Stimulated activated naive B cell treated with anti-CD40 and anti-IgM and Interleukin-4, amounts not matched to agents 10 μg/mL and 1 μg/mL and 100 μg/mL, for 72 hours (primary cell): Measurements from ENCODE around the gene IL20RA.
"Not testable (repeated sequence)": the region's sequence is repeated elsewhere in the genome, so short reads cannot be mapped to it uniquely, and the experiment has no call there.

Experiments used
- ATAC-seq, 2 donors: fragments of 150-1000 bp; cut with Tn5 transposase; replicated peaks; 2 replicates each; pipeline ENCODE4 v1.10.0; 2021; ENCODE audit warnings: moderate library complexity in 1 of 2
- DNase-seq: peaks from one replicate; pipeline ENCODE4 v3.0.0; 2021
- H3K27ac Mint-ChIP-seq: one replicate; pipeline ENCODE4 v1.8.0; 2022; ENCODE audit warnings: mild to moderate bottlenecking, mixed read lengths
- H3K27me3 Mint-ChIP-seq, 2 donors: one replicate each; pipeline ENCODE4 v1.8.0; 2022; ENCODE audit warnings: mixed read lengths in 2 of 2
- H3K36me3 Mint-ChIP-seq, 2 donors: one replicate each; pipeline ENCODE4 v1.8.0; 2022; ENCODE audit warnings: mixed read lengths in 2 of 2, mild to moderate bottlenecking in 1 of 2
- H3K4me1 Mint-ChIP-seq, 2 donors: one replicate each; pipeline ENCODE4 v1.8.0; 2022; ENCODE audit warnings: mixed read lengths in 2 of 2, mild to moderate bottlenecking in 1 of 2
- H3K4me3 Mint-ChIP-seq, 2 donors: one replicate each; pipeline ENCODE4 v1.8.0; 2022; ENCODE audit warnings: mild to moderate bottlenecking in 2 of 2, mixed read lengths in 2 of 2, moderate library complexity in 1 of 2
- H3K9me3 Mint-ChIP-seq, 2 donors: one replicate each; pipeline ENCODE4 v1.8.0; 2022; ENCODE audit warnings: mixed read lengths in 2 of 2, mild to moderate bottlenecking in 1 of 2

The IL20RA gene

GRCh38 chr6:136963259-136963658 lies 81.5 kb downstream of the IL20RA start:
- DNase-seq (no peak), ATAC-seq (no peak)
- H3K36me3 Mint-ChIP-seq = no peaks in the 10 kb centered on the region
- H3K27ac Mint-ChIP-seq = no peak overlapping the region
- H3K27me3 Mint-ChIP-seq = peaks cover 5 to 7% of the 10 kb centered on the region in 2 donors
- no peaks in the 10 kb centered on the region for H3K9me3 Mint-ChIP-seq
- H3K4me1 Mint-ChIP-seq = peaks cover 0 to 8% of the 10 kb centered on the region in 2 donors
- H3K4me3 Mint-ChIP-seq = no peak overlapping the region

- H3K9me3 Mint-ChIP-seq = no peaks in the 10 kb centered on the region
- H3K36me3 Mint-ChIP-seq = no peaks in the 10 kb centered on the region
- H3K4me3 Mint-ChIP-seq = no peak overlapping the region
- DNase-seq = no peak
- peaks cover 0 to 2% of the 10 kb centered on the region in 2 donors for H3K4me1 Mint-ChIP-seq
- H3K27me3 Mint-ChIP-seq = peaks cover 2 to 3% of the 10 kb centered on the region in 2 donors
- ATAC-seq = no peak
- no peak overlapping the region for H3K27ac Mint-ChIP-seq
Observed at GRCh38 chr6:136962661-136963060, 82.1 kb downstream of the IL20RA start.

- H3K27ac Mint-ChIP-seq = no peak overlapping the region
- DNase-seq = no peak
- ATAC-seq = no peak
- no peaks in the 10 kb centered on the region for H3K27me3 Mint-ChIP-seq
- H3K9me3 Mint-ChIP-seq = no peaks in the 10 kb centered on the region
- no peaks in the 10 kb centered on the region for H3K36me3 Mint-ChIP-seq
- H3K4me1 Mint-ChIP-seq = peaks cover 5 to 6% of the 10 kb centered on the region in 2 donors
- no peak overlapping the region for H3K4me3 Mint-ChIP-seq
Observed at GRCh38 chr6:136961848-136962247, 82.9 kb downstream of the IL20RA start.

GRCh38 chr6:136960781-136961180 lies 84.0 kb downstream of the IL20RA start:
- Mint-ChIP-seq H3K9me3 (no peaks in the 10 kb centered on the region), H3K27ac (no peak overlapping the region), H3K36me3 (no peaks in the 10 kb centered on the region), H3K27me3 (no peaks in the 10 kb centered on the region), H3K4me3 (no peak overlapping the region), H3K4me1 (peaks cover 6 to 9% of the 10 kb centered on the region in 2 donors)
- no peak for ATAC-seq
- no peak for DNase-seq

GRCh38 chr6:136959935-136960334 lies 84.8 kb downstream of the IL20RA start:
- not testable (repeated sequence) for H3K9me3 Mint-ChIP-seq, H3K27me3 Mint-ChIP-seq, DNase-seq, H3K27ac Mint-ChIP-seq, H3K4me3 Mint-ChIP-seq, ATAC-seq, H3K36me3 Mint-ChIP-seq
- peaks cover 11 to 15% of the 10 kb centered on the region in 2 donors for H3K4me1 Mint-ChIP-seq

- Mint-ChIP-seq H3K9me3 (peaks cover 0 to 1% of the 10 kb centered on the region in 2 donors), H3K27ac (no peak overlapping the region), H3K4me3 (no peak overlapping the region), H3K36me3 (no peaks in the 10 kb centered on the region), H3K27me3 (peaks cover 6% of the 10 kb centered on the region in 2 donors), H3K4me1 (peaks cover 12 to 17% of the 10 kb centered on the region in 2 donors)
- DNase-seq (no peak), ATAC-seq (no peak)
Observed at GRCh38 chr6:136959471-136959891, 85.3 kb downstream of the IL20RA start.

- DNase-seq = no peak
- no peaks in the 10 kb centered on the region for H3K36me3 Mint-ChIP-seq
- no peak overlapping the region for H3K27ac Mint-ChIP-seq
- ATAC-seq = no peak
- H3K4me3 Mint-ChIP-seq = no peak overlapping the region
- H3K9me3 Mint-ChIP-seq = peaks cover 0 to 1% of the 10 kb centered on the region in 2 donors
- H3K27me3 Mint-ChIP-seq = peaks cover 6% of the 10 kb centered on the region in 2 donors
- peaks cover 12 to 17% of the 10 kb centered on the region in 2 donors for H3K4me1 Mint-ChIP-seq
Observed at GRCh38 chr6:136958168-136958567, 86.6 kb downstream of the IL20RA start.

- ATAC-seq (no peak), DNase-seq (no peak)
- Mint-ChIP-seq H3K36me3 (no peaks in the 10 kb centered on the region), H3K4me1 (peaks cover 12 to 17% of the 10 kb centered on the region in 2 donors), H3K9me3 (peaks cover 0 to 1% of the 10 kb centered on the region in 2 donors), H3K4me3 (no peak overlapping the region), H3K27me3 (peaks cover 6% of the 10 kb centered on the region in 2 donors), H3K27ac (peak overlapping the region; percentile 77)
Observed at GRCh38 chr6:136956590-136957544, 87.9 kb downstream of the IL20RA start.

- Mint-ChIP-seq H3K4me3 (no peak overlapping the region), H3K4me1 (peaks cover 12 to 17% of the 10 kb centered on the region in 2 donors), H3K27me3 (peaks cover 6% of the 10 kb centered on the region in 2 donors), H3K9me3 (peaks cover 0 to 1% of the 10 kb centered on the region in 2 donors), H3K27ac (no peak overlapping the region), H3K36me3 (no peaks in the 10 kb centered on the region)
- DNase-seq (no peak), ATAC-seq (peak; percentile 50 to 52)
Observed at GRCh38 chr6:136955123-136955522, 89.6 kb downstream of the IL20RA start.

- H3K27me3 Mint-ChIP-seq = peaks cover 6% of the 10 kb centered on the region in 2 donors
- peaks cover 0 to 3% of the 10 kb centered on the region in 2 donors for H3K9me3 Mint-ChIP-seq
- H3K27ac Mint-ChIP-seq = no peak overlapping the region
- H3K36me3 Mint-ChIP-seq = peaks cover 0 to 2% of the 10 kb centered on the region in 2 donors
- no peak overlapping the region for H3K4me3 Mint-ChIP-seq
- ATAC-seq = no peak
- DNase-seq = no peak
- peaks cover 12 to 17% of the 10 kb centered on the region in 2 donors for H3K4me1 Mint-ChIP-seq
Observed at GRCh38 chr6:136952714-136953260, 92.0 kb downstream of the IL20RA start.

- Mint-ChIP-seq H3K27ac (no peak overlapping the region), H3K4me1 (peaks cover 6 to 8% of the 10 kb centered on the region in 2 donors), H3K4me3 (no peak overlapping the region), H3K27me3 (peaks cover 6% of the 10 kb centered on the region in 2 donors), H3K36me3 (peaks cover 0 to 3% of the 10 kb centered on the region in 2 donors), H3K9me3 (peaks cover 0 to 3% of the 10 kb centered on the region in 2 donors)
- no peak for ATAC-seq
- no peak for DNase-seq
Observed at GRCh38 chr6:136950436-136951126, 94.2 kb downstream of the IL20RA start.
